K562 (cell line): ENCODE measurements around the gene ZBTB38. TPM values are rescaled to one million over a fixed set of nuclear protein-coding genes. Genes with fewer than 3 reads are reported as not detected.

ENCODE experiments used
- ATAC-seq: fragments of 200-7000 bp; cut with Tn5 transposase; 3 replicates; pipeline ENCODE4 v1.9.1; 2020; ENCODE audit warnings: moderate library complexity
- BruUV-seq: library from RNA; stranded (reverse); fragments of 400-500 nt; replicated peaks from 2 replicates; lab custom pipeline; 2021; lab: Mats Ljungman, UMichigan
- CTCF ChIA-PET: fragments of 300-600 bp; formaldehyde crosslinking; extraction: SDS; loops from one replicate; lab custom pipeline; 2021; ENCODE audit warnings: low intra/inter-chr PET ratio; lab: Yijun Ruan, JAX
- POLR2A ChIA-PET: fragments of 300-600, 350-650 bp; sonication (Branson Sonifier 250); formaldehyde crosslinking; extraction: SDS; loops from one replicate; lab custom pipeline; 2021; ENCODE audit warnings: antibody characterized with exemption, inconsistent platforms; lab: Yijun Ruan, JAX
- DNase-seq, 4 experiments: peaks; one replicate each; pipeline versions ENCODE4 v3.0.0 to v3.0.0-alpha.2; 2011 to 2018; ENCODE audit warnings: low spot score in 3 of 4, mixed read lengths in 3 of 4; ENCODE audit errors: extremely low read depth in 1 of 4
- FAIRE-seq: peaks from 2 replicates; lab custom pipeline; 2011; peaks lifted over from hg19 to GRCh38; lab: Jason Lieb, UNC
- H2AFZ ChIP-seq: 2 replicates; pipeline ENCODE4 v1.6.0; 2011; ENCODE audit warnings: low read depth, low read length, control low read depth, inconsistent platforms
- H3K27ac ChIP-seq: fragments of 200-600 bp; 3 replicates; pipeline ENCODE4 v1.8.0; 2011; ENCODE audit warnings: low read depth, mild to moderate bottlenecking, control low read depth, inconsistent platforms, low read length, moderate library complexity, mixed read lengths; ENCODE audit errors: extremely low read depth
- H3K27me3 ChIP-seq, 2 experiments: fragments of 300-600 bp in 1 of 2; 2 replicates in 1 of 2; 3 replicates in 1 of 2; pipeline versions ENCODE4 v1.6.0 to v1.8.0; 2011; ENCODE audit warnings: inconsistent platforms in 2 of 2, low read length in 2 of 2, mild to moderate bottlenecking in 1 of 2, mixed read lengths in 1 of 2, moderate library complexity in 1 of 2; ENCODE audit not compliant: control insufficient read depth in 2 of 2, insufficient read depth in 2 of 2
- H3K36me3 ChIP-seq: fragments of 300-600 bp; 3 replicates; pipeline ENCODE4 v1.8.0; 2011; ENCODE audit warnings: mild to moderate bottlenecking, low read length, inconsistent platforms; ENCODE audit not compliant: control insufficient read depth, insufficient read depth
- H3K4me1 ChIP-seq, 2 experiments: fragments of 200-600 bp in 1 of 2; replicated peaks in 1 of 2; 2 replicates in 1 of 2; 3 replicates in 1 of 2; pipeline versions ENCODE4 v1.5.1 to v1.8.0; 2011; ENCODE audit warnings: inconsistent platforms in 2 of 2, low read length in 2 of 2, mild to moderate bottlenecking in 1 of 2, mixed read lengths in 1 of 2, moderate library complexity in 1 of 2; ENCODE audit not compliant: control insufficient read depth in 2 of 2, insufficient read depth in 2 of 2
- H3K4me2 ChIP-seq: 2 replicates; pipeline ENCODE4 v1.6.1; 2011; ENCODE audit warnings: low read length, control low read depth, inconsistent platforms, mixed read lengths; ENCODE audit not compliant: insufficient read depth
- H3K4me3 ChIP-seq: fragments of 200-600 bp; sonication (generic), shearing (Covaris generic); 2 replicates; pipeline ENCODE4 v1.5.1; 2016; ENCODE audit warnings: control low read depth, inconsistent platforms
- H3K79me2 ChIP-seq: fragments of 200-600 bp; 3 replicates; pipeline ENCODE4 v1.8.0; 2011; ENCODE audit warnings: low read length, inconsistent platforms; ENCODE audit not compliant: control insufficient read depth, insufficient read depth
- H3K9ac ChIP-seq, 2 experiments: 2 replicates each; pipeline versions ENCODE4 v1.6.0 to v1.6.1; 2011; ENCODE audit warnings: low read depth in 2 of 2, low read length in 2 of 2, control low read depth in 1 of 2, inconsistent platforms in 1 of 2, mild to moderate bottlenecking in 1 of 2, mixed read lengths in 1 of 2; ENCODE audit not compliant: insufficient read depth in 1 of 2
- H3K9me1 ChIP-seq: one replicate; pipeline ENCODE4 v1.6.0; 2011; ENCODE audit warnings: inconsistent platforms, mild to moderate bottlenecking, low read length, moderate library complexity; ENCODE audit not compliant: control insufficient read depth, insufficient read depth
- H3K9me3 ChIP-seq: replicated peaks from 2 replicates; pipeline ENCODE4 v1.5.1; 2011; ENCODE audit warnings: low read depth, low read length, inconsistent platforms; ENCODE audit not compliant: control insufficient read depth, insufficient read depth
- H4K20me1 ChIP-seq: replicated peaks from 2 replicates; pipeline ENCODE4 v1.6.1; 2011; ENCODE audit warnings: low read length, inconsistent platforms, mixed read lengths; ENCODE audit not compliant: control insufficient read depth, insufficient read depth
- GABPB1 ChIP-seq: sonication (generic); formaldehyde crosslinking; IDR thresholded peaks from 2 replicates; pipeline ENCODE4 v1.8.0; 2022; ENCODE audit warnings: mild to moderate bottlenecking, missing genetic modification reagents
- WGBS: fragments of 100-300 bp; shearing (Covaris generic); methylation state at CpG from one replicate; pipeline ENCODE4 v1.1.6; 2016; ENCODE audit warnings: low coverage, mixed read lengths; ENCODE audit not compliant: insufficient coverage; ENCODE audit errors: missing lambda C conversion rate; 5-methylcytosine and 5-hydroxymethylcytosine counted together
- in situ Hi-C: fragments of 300-500 bp; cut with MboI; formaldehyde crosslinking; loops from 4 replicates; pipeline ENCODE4 v1.15.0; 2018; ENCODE audit warnings: inconsistent platforms, mixed read lengths
- intact Hi-C: fragments of 100-400 bp; cut with micrococcal nuclease; formaldehyde crosslinking; loops from 2 replicates; pipeline ENCODE4 v1.14.2; 2022
- polyA plus RNA-seq, 8 experiments: library from polyadenylated mRNA; depleted of rRNA in 4 of 8; stranded (reverse) in 5 of 8; unstranded in 3 of 8; fragments of >200 nt; fragmentation: Nextera tagmentation in 2 of 8; fragmentation: Illumina TruSeq in 1 of 8; extraction: Ambion mirVana in 2 of 8; extraction: Trizol in 1 of 8; gene quantifications; 2 replicates each; pipeline versions ENCODE4 v1.2.1 to v1.2.3, GENCODE V29; 2011 to 2014; ENCODE audit warnings: inconsistent platforms in 1 of 8, missing spikeins in 1 of 8
- total RNA-seq, 7 experiments: library from RNA; depleted of rRNA in 6 of 7; stranded (reverse); fragments of >200 nt in 6 of 7; fragmentation: Illumina TruSeq in 2 of 7; extraction: Trizol in 2 of 7; gene quantifications; 2 replicates each; pipeline versions ENCODE4 v1.2.1 to v1.2.3, GENCODE V29; 2011 to 2021; ENCODE audit warnings: low replicate concordance in 1 of 7
- TF ChIP-seq, protein P1 (sequence below): IDR thresholded peaks from 2 replicates; pipeline ENCODE4 v1.6.1; 2014; ENCODE audit warnings: antibody characterized with exemption
- TF ChIP-seq, protein P2 (sequence below): fragments of 250-450 bp; sonication (Bioruptor Pico); IDR thresholded peaks from 2 replicates; pipeline ENCODE4 v1.5.0; 2020; ENCODE audit warnings: mild to moderate bottlenecking
- TF ChIP-seq, protein P3 (sequence below): fragments of 250-450 bp; sonication (Bioruptor Pico); IDR thresholded peaks from 2 replicates; pipeline ENCODE4 v1.8.0; 2021; ENCODE audit warnings: borderline replicate concordance, mild to moderate bottlenecking, moderate library complexity; ENCODE audit not compliant: poor library complexity, severe bottlenecking
- TF ChIP-seq, protein P4 (sequence below), 2 experiments: fragments of 200-800 bp in 1 of 2; sonication (Bioruptor generic) in 1 of 2; sonication (generic) in 1 of 2; formaldehyde crosslinking in 1 of 2; IDR thresholded peaks in 1 of 2; conservative IDR thresholded peaks in 1 of 2; 2 replicates each; pipeline versions ENCODE4 v1.5.0 to v1.6.1; 2016 to 2020; ENCODE audit warnings: missing compliant biosample characterization in 1 of 2, missing genetic modification characterization in 1 of 2, missing genetic modification reagents in 1 of 2

The ZBTB38 gene
- total and polyA plus RNA-seq, 9 of the 15 experiments (the other 6 are each of a cell fraction or from before 2014, with no cell fraction given) = 12.1 to 39.4 (median 22.9) TPM

DNA sequence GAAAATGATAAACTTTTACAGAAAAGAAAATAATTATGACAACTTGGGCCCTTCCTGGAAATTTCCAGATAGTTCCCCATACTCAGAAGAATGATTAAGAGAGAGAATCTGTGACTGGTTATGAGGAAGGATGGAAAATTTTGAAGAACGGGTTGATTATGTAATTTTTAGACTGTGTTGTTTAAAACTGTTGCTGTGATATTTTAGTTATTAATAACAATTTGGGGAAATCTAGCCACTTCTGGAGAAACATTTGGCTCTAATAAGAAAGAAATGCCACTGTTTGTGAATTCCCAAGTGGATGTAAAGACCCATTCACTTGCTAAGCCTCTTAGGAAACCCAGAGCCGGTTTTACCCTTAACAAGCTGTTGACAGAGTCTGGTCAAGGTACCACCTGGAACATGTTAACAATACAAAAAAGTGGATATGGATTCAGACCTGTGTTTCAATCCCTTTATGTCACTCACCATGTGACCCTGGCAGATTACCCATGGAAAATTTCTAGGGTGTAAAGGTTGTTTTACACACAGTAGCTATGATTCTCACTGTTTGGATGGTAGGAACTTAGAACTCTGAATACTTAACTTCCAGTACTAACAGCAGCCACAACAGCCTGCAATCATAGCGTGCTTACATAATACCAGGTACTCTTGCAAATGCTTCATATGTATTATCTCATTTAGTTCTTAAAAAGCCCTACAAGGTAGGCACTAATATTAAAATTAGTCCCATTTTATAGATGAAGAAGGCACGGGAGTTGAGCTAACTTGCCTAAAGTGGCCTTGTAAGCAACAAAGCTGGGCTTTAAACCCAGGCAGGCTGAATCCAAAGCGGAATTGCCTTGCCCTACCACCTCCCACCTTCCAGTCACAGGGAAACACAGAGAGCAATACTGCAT lies 32.0 kb downstream of the ZBTB38 start:
- TF ChIP-seq, protein P1, sequence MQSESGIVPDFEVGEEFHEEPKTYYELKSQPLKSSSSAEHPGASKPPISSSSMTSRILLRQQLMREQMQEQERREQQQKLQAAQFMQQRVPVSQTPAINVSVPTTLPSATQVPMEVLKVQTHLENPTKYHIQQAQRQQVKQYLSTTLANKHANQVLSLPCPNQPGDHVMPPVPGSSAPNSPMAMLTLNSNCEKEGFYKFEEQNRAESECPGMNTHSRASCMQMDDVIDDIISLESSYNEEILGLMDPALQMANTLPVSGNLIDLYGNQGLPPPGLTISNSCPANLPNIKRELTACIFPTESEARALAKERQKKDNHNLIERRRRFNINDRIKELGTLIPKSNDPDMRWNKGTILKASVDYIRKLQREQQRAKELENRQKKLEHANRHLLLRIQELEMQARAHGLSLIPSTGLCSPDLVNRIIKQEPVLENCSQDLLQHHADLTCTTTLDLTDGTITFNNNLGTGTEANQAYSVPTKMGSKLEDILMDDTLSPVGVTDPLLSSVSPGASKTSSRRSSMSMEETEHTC = no peak
- TF ChIP-seq, protein P2, sequence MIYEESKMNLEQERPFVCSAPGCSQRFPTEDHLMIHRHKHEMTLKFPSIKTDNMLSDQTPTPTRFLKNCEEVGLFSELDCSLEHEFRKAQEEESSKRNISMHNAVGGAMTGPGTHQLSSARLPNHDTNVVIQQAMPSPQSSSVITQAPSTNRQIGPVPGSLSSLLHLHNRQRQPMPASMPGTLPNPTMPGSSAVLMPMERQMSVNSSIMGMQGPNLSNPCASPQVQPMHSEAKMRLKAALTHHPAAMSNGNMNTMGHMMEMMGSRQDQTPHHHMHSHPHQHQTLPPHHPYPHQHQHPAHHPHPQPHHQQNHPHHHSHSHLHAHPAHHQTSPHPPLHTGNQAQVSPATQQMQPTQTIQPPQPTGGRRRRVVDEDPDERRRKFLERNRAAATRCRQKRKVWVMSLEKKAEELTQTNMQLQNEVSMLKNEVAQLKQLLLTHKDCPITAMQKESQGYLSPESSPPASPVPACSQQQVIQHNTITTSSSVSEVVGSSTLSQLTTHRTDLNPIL = no peak
- TF ChIP-seq, protein P3, sequence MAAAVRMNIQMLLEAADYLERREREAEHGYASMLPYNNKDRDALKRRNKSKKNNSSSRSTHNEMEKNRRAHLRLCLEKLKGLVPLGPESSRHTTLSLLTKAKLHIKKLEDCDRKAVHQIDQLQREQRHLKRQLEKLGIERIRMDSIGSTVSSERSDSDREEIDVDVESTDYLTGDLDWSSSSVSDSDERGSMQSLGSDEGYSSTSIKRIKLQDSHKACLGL (CRISPR knock-in tag) = no peak
- TF ChIP-seq GABPB1 (CRISPR knock-in tag) = no peak
- TF ChIP-seq, protein P4, sequence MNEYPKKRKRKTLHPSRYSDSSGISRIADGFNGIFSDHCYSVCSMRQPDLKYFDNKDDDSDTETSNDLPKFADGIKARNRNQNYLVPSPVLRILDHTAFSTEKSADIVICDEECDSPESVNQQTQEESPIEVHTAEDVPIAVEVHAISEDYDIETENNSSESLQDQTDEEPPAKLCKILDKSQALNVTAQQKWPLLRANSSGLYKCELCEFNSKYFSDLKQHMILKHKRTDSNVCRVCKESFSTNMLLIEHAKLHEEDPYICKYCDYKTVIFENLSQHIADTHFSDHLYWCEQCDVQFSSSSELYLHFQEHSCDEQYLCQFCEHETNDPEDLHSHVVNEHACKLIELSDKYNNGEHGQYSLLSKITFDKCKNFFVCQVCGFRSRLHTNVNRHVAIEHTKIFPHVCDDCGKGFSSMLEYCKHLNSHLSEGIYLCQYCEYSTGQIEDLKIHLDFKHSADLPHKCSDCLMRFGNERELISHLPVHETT (CRISPR knock-in tag; conservative IDR thresholded peaks at IDR 0.05 in 1 of 2, IDR thresholded peaks at IDR 0.05 in 1 of 2) = no peak
- H2AFZ ChIP-seq = no peak overlapping the region
- no peak for FAIRE-seq
- no peak overlapping the region for H3K9ac ChIP-seq
- BruUV-seq = no TSS peak
- H3K4me1 ChIP-seq = 0 out of 5 replicates have a peak, but pooled peaks cover 0 to 2% of the 10 kb centered on the region in 2 experiments
- no peak overlapping the region for H3K4me2 ChIP-seq
- no peak overlapping the region for H3K4me3 ChIP-seq
- ChIA-PET POLR2A (interaction anchor here (1.2 kb wide), 1 partner anchor 10 kb away, joined by 4 read pairs; no protein-coding TSS in a partner anchor), CTCF (no interaction called here)
- ATAC-seq = no peak
- H3K27ac ChIP-seq = no peak overlapping the region
- DNase-seq = no peak
- in situ Hi-C loops = no loop called here
- no peaks in the 10 kb centered on the region for H3K9me1 ChIP-seq
- no peaks in the 10 kb centered on the region for H4K20me1 ChIP-seq
- H3K27me3 ChIP-seq = no peaks in the 10 kb centered on the region
- intact Hi-C loops = no loop called here
- H3K9me3 ChIP-seq = no peaks in the 10 kb centered on the region; the same call in none of the 2 replicates
- no peaks in the 10 kb centered on the region for H3K79me2 ChIP-seq
- 70% methylated on average over 5 of the region's 5 CpGs for WGBS
- H3K36me3 ChIP-seq = peaks cover 45% of the 10 kb centered on the region
